Measurements from ENCODE around the gene KLK14. TPM values are rescaled to one million over a fixed set of nuclear protein-coding genes. Genes with fewer than 3 reads are reported as not detected.

Gene KLK14
- total RNA-seq, 2 experiments from 2014 or later, result 0.72 to 0.91 TPM

DNA sequence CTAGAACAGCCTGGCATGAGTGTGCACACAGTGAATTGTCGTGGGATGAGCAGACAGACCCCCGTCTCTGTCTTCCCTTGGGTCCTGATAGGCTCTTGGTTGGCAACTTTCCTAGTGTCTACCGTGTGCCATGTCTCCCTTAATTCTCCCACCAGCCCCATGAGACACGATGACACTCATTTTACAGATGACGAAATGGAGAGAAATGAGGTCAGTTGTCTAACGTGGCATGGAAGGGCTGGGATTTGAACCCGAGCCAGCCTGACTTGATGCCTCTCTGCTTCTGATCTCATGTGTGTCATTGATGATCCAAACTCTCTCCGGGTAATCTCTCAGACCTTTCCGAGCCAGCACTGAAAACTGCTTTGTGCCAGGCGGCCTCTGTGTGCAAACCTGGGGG lies 8.4 kb upstream of the KLK14 start:
- ATAC-seq (ENCODE audit: low read depth) (no peak), DNase-seq (no peak)
- no peaks in the 10 kb centered on the region for H3K36me3 Mint-ChIP-seq
- H3K27me3 Mint-ChIP-seq, result no peaks in the 10 kb centered on the region
- POLR2A ChIA-PET, result no interaction called here
- H3K4me1 Mint-ChIP-seq, result no peaks in the 10 kb centered on the region
- no peak overlapping the region for H3K27ac Mint-ChIP-seq
- H3K9me3 Mint-ChIP-seq, result no peaks in the 10 kb centered on the region
- no peak overlapping the region for H3K4me3 Mint-ChIP-seq

DNA sequence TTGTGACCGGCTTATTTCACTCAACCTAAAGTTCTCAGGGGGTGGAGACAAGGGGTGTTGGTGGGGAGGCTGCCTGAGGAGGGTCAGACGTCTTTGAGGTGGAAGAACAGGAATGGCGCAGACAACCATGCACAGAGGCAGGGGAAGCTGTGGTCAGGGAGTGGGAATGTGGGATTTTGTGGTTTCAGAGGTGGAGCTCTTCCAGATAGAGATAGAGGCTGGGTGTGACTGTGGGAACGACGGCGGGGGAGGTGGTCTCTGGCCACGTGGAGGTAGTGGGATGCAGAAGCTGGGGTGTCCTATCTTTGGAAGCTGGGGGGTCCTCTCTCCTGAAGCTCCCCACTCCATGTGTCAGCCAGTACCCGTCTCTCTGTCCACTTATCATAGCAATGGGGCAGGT lies 7.8 kb upstream of the KLK14 start:
- ATAC-seq (ENCODE audit: low read depth) (no peak), DNase-seq (no peak)
- Mint-ChIP-seq H3K36me3 (no peaks in the 10 kb centered on the region), H3K4me1 (no peaks in the 10 kb centered on the region), H3K4me3 (no peak overlapping the region), H3K9me3 (no peaks in the 10 kb centered on the region), H3K27ac (no peak overlapping the region), H3K27me3 (no peaks in the 10 kb centered on the region)
- POLR2A ChIA-PET, result no interaction called here

DNA sequence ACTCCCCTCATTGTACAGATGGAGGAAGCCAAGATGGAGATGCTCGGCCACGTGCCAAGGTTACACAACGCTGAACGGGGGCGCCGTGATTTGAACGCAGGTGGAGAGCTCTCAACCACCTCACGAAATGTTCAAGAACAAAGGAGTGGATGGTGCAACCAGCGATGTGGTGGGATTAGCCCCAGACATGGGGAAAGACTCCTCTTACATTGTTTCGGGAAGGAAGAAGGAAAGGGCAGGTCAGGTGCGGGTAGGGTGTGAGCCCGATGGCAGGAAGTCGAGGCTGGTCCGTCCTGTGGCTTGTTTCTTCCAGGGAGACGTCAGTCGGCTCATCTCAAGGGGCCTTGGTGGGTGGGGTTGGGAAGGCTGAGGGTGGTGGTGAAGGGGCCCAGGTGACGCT lies 7.1 kb upstream of the KLK14 start:
- no peak overlapping the region for H3K4me3 Mint-ChIP-seq
- H3K27me3 Mint-ChIP-seq, result no peaks in the 10 kb centered on the region
- H3K27ac Mint-ChIP-seq, result no peak overlapping the region
- H3K4me1 Mint-ChIP-seq, result no peaks in the 10 kb centered on the region
- no peaks in the 10 kb centered on the region for H3K9me3 Mint-ChIP-seq
- POLR2A ChIA-PET, result no interaction called here
- DNase-seq (no peak), ATAC-seq (ENCODE audit: low read depth) (no peak)
- H3K36me3 Mint-ChIP-seq, result no peaks in the 10 kb centered on the region

DNA sequence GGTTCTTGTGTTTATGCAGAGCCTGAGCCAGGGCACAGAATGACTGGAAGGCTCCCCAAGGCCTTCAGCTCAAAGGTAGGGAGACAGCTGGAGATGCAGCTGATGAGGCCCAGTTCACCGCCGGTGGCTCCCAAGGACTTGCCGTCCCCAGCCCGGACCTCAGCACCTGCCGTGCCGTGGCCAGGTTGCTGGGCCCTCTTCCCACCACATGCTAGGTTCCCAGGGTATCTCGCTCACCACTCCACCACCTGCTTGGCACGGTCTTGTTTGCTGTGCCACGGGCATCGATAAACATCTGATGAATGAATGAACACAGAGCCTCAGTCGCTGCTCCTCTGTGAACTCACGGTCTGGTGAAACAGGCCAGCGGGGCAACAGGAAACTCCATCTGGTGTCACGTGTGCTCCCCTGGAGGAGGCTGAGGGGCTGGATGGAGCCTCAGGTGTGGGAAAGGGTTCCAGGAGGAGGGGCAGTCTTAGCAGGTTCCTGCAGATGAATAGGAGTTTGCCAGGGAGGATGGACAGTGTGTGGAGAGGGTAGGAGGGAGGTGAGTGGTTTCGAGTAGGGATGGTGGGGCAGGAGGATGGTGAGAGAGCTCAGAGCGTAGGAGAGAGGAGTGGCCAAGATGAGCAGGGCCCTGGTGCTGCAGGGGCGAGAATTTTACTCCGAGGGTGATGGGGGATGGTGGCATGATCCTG lies 3.6 kb upstream of the KLK14 start:
- POLR2A ChIA-PET, result no interaction called here
- no peak for DNase-seq
- no peaks in the 10 kb centered on the region for H3K36me3 Mint-ChIP-seq
- no peak overlapping the region for H3K4me3 Mint-ChIP-seq
- H3K9me3 Mint-ChIP-seq, result no peaks in the 10 kb centered on the region
- peaks cover 6% of the 10 kb centered on the region for H3K27me3 Mint-ChIP-seq
- no peak overlapping the region for H3K27ac Mint-ChIP-seq
- no peak for ATAC-seq (ENCODE audit: low read depth)
- peaks cover 2% of the 10 kb centered on the region for H3K4me1 Mint-ChIP-seq

DNA sequence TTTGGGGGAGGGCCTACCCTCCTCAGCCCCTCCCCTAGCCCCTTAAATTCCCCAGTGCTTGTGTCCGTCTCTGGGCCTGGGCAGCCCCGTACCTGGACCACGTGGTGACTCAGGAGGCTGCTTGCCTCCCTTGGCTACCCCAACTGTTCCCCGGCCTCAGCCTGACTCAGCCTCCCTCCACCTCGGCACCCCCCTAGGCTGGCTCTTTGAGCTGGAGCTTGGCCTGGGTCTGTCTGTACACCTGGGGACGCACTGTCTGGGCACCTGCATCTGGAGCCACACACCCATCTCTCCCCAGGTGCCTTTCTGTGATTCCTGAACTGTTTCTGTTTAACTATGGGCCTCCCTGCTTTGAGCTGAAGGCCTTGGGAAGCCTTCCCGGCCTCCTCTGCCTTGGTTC lies 1.8 kb upstream of the KLK14 start:
- no peak for ATAC-seq (ENCODE audit: low read depth)
- no peak overlapping the region for H3K27ac Mint-ChIP-seq
- POLR2A ChIA-PET, result no interaction called here
- no peak overlapping the region for H3K4me3 Mint-ChIP-seq
- peaks cover 2% of the 10 kb centered on the region for H3K4me1 Mint-ChIP-seq
- H3K36me3 Mint-ChIP-seq, result no peaks in the 10 kb centered on the region
- no peak for DNase-seq
- H3K9me3 Mint-ChIP-seq, result no peaks in the 10 kb centered on the region
- H3K27me3 Mint-ChIP-seq, result peaks cover 6% of the 10 kb centered on the region

DNA sequence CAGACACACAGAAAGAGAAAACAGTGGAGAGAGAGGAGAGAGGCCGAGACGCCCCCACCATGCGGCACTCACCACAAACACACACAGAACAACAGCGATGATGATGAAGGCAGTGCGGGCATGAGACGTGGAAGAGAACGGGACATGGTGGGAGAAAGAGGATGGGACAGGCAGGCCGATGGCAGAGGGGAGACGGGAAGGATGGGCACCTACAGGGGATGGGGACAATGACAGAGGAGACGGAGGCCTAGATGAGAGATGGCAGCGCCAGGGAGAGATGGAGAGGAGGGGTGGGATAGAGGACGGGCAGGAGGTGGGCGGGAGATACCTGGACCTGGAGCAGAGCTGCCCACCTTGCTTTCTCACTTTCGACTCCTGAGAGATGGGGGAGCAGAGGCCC lies 1.1 kb upstream of the KLK14 start:
- POLR2A ChIA-PET, result no interaction called here
- DNase-seq, result no peak
- no peak overlapping the region for H3K27ac Mint-ChIP-seq
- peaks cover 6% of the 10 kb centered on the region for H3K27me3 Mint-ChIP-seq
- no peak overlapping the region for H3K4me3 Mint-ChIP-seq
- ATAC-seq (ENCODE audit: low read depth), result no peak
- H3K9me3 Mint-ChIP-seq, result no peaks in the 10 kb centered on the region
- peaks cover 2% of the 10 kb centered on the region for H3K4me1 Mint-ChIP-seq
- H3K36me3 Mint-ChIP-seq, result no peaks in the 10 kb centered on the region

DNA sequence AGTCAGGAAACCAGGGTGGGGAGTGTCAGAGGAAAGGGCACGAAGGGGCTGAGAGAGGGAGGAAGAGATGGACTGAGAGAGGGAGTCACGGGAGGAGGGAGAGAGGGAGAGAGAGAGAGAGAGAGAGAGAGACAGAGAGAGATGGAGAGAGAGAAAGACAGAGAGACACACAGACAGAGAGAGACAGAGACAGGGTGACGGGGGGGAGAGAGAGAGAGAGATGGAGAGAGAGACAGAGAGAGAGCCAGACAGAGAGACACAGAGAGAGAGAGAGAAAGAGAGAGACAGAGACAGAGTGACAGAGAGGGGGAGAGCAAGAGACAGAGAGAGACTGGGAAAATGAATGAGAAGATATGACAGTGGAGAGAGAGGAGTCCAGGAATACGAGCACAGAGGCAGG lies 494 bp upstream of the KLK14 start:
- POLR2A ChIA-PET, result no interaction called here
- Mint-ChIP-seq H3K4me3 (no peak overlapping the region), H3K9me3 (no peaks in the 10 kb centered on the region), H3K27me3 (peaks cover 6% of the 10 kb centered on the region), H3K27ac (no peak overlapping the region), H3K36me3 (no peaks in the 10 kb centered on the region), H3K4me1 (peaks cover 2% of the 10 kb centered on the region)
- no peak for DNase-seq
- ATAC-seq (ENCODE audit: low read depth), result no peak

DNA sequence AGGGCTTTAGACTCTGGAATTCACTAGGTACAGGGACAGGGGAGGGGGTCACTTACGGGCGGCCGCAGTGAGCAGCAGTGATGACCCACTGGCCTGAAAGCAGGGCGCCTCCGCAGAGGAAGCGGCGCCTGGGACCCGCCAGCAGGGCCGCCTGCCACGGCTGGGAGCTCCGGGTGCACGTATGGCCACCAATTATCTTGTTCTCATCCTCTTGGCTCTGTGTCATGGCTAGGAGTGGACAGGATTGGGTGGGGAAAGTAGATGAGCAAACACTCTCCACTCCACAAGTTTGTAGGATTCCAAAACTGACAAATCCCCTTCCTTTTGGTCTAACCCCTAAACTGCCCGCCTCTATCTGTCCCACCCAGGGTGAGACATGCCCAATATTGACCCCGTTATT lies 1.2 kb downstream of the KLK14 start:
- no peak for ATAC-seq (ENCODE audit: low read depth)
- Mint-ChIP-seq H3K36me3 (no peaks in the 10 kb centered on the region), H3K27me3 (peaks cover 6% of the 10 kb centered on the region), H3K4me3 (no peak overlapping the region), H3K4me1 (peaks cover 2% of the 10 kb centered on the region), H3K9me3 (no peaks in the 10 kb centered on the region), H3K27ac (no peak overlapping the region)
- POLR2A ChIA-PET, result no interaction called here
- DNase-seq, result no peak

DNA sequence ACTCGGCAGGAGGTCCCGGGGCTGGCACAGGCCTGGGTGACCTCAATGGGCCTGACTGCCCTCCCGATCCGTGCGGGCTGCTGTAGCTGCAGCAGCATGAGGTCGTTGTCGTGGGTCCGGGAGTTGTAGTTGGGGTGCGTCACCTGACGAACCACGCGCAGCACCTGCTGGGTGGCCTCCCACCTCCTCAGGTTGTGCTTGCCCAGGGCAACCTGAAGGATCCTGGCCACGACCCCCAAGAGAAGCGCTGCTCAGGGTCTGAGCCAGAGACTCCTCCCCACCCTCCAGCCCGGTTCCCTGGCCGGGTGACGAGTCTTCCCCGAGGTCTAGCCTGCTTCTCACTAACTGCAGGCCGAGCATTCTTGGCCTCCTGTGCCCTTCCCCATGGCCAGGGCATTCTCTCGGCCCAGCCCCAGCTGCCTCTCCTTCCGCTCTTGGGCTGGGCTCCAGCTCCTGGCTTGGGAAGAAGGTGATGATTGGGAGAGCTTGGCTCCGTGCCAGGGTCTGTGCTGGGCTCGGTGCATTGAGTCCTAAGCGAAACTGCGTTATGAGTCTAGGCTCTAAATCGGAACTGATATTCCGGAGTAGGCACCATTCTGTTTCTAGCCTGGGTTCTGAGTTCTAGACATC lies 3.1 kb downstream of the KLK14 start:
- POLR2A ChIA-PET, result no interaction called here
- Mint-ChIP-seq H3K27ac (no peak overlapping the region), H3K4me3 (no peak overlapping the region), H3K9me3 (no peaks in the 10 kb centered on the region), H3K27me3 (peaks cover 6% of the 10 kb centered on the region), H3K4me1 (peaks cover 2% of the 10 kb centered on the region), H3K36me3 (no peaks in the 10 kb centered on the region)
- DNase-seq (no peak), ATAC-seq (ENCODE audit: low read depth) (no peak)

DNA sequence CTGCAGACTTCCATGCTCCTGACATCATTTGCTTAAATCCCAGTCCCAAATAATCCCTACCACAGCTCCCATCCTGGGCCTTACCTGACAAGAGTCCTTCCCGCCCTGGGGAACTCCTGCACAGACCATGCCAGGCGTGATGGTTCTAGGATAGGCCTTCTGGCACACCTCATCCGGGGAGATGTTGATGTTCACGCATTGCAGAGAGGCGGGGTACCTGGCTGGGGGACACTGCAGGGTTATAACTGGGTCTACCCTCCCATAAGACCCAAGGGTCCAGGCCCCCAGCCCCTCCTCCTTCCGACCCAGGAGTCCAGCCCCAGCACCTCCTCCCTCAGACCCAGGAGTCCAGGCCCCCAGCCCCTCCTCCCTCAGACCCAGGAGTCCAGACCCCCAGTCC lies 4.0 kb downstream of the KLK14 start:
- H3K9me3 Mint-ChIP-seq, result no peaks in the 10 kb centered on the region

DNA sequence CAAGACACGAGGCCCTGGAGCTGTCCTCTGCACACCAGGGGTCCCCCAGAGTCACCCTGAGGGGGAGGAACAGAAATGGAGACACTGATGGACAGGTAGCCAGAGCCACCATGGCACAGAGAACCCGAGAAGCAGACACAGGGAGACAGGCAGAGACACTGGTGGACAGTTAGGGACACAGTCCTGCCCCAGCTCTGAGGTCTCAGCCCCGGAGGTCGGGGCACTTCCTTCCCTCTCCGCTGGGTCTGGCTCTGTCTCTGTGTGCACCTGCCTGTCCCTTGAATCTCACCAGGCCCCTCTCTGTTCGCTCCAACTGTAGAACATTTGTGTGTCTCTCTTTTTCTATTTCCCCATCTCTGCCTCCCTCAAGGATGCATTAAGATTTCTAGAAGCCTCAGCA lies 4.6 kb downstream of the KLK14 start:
- POLR2A ChIA-PET, result no interaction called here
- H3K4me1 Mint-ChIP-seq, result no peaks in the 10 kb centered on the region
- no peak for DNase-seq
- no peak overlapping the region for H3K27ac Mint-ChIP-seq
- H3K9me3 Mint-ChIP-seq, result no peaks in the 10 kb centered on the region
- H3K27me3 Mint-ChIP-seq, result peaks cover 6% of the 10 kb centered on the region
- H3K4me3 Mint-ChIP-seq, result no peak overlapping the region
- no peak for ATAC-seq (ENCODE audit: low read depth)
- no peaks in the 10 kb centered on the region for H3K36me3 Mint-ChIP-seq

More for the DNA sequence above, 4.0 kb downstream of the KLK14 start:
- Mint-ChIP-seq H3K4me3 (no peak overlapping the region), H3K27me3 (peaks cover 9% of the 10 kb centered on the region), H3K27ac (no peak overlapping the region), H3K36me3 (no peaks in the 10 kb centered on the region), H3K4me1 (peaks cover 2% of the 10 kb centered on the region)
- ATAC-seq (ENCODE audit: low read depth) (no peak), DNase-seq (no peak)
- POLR2A ChIA-PET, result no interaction called here

DNA sequence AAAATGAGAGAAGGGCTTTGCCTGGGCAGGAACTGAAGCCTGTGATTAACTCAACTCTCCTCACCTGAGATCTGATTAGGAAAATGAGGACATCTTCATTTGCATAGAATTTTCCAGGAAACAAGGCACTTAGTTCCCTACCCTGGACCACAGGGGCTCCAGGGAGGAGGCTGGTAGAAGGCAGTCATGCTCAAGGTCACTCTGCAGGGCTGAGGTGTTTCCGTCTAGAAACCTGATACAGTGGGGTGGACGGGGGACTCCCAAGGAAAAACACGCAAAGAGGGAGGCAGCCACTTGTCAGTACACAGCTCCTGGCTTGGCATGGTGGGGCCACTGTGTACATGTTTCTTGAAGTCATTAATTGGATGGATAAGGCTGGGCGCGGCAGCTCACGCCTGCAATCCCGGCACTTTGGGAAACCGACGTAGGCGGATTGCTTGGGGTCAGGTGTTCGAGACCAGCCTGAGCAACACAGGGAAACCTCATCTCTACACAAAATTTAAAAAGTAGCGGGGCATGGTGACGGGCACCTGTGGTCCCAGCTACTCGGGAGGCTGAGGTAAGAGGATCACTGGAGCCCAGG lies 6.0 kb downstream of the KLK14 start:
- ATAC-seq (ENCODE audit: low read depth), result no peak
- Mint-ChIP-seq H3K9me3 (no peaks in the 10 kb centered on the region), H3K27me3 (peaks cover 7% of the 10 kb centered on the region), H3K27ac (no peak overlapping the region), H3K36me3 (no peaks in the 10 kb centered on the region), H3K4me3 (no peak overlapping the region), H3K4me1 (no peaks in the 10 kb centered on the region)
- POLR2A ChIA-PET, result no interaction called here
- DNase-seq, result no peak

DNA sequence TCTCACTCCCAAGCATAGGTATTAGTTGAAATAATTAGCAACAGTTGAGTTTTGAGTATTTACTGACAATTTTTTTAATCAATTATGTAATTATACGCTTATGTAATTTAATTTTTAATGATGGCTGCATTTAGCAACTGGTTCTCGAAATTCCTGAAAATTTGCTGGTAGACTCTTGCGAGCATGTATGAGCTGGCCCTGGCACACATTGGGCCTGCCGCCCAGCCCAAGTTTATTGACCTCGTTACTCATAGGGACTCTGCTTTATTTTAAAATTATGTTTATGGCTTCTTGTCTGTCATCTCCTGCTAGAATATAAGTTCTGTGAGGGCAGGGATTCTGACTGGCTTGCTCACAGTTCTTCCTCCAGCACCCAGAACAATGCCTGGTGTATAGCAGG lies 6.7 kb downstream of the KLK14 start:
- H3K9me3 Mint-ChIP-seq, result no peaks in the 10 kb centered on the region
- H3K4me1 Mint-ChIP-seq, result no peaks in the 10 kb centered on the region
- peaks cover 7% of the 10 kb centered on the region for H3K27me3 Mint-ChIP-seq
- no peak overlapping the region for H3K27ac Mint-ChIP-seq
- no peak for DNase-seq
- POLR2A ChIA-PET, result no interaction called here
- no peak for ATAC-seq (ENCODE audit: low read depth)
- H3K36me3 Mint-ChIP-seq, result no peaks in the 10 kb centered on the region
- no peak overlapping the region for H3K4me3 Mint-ChIP-seq

DNA sequence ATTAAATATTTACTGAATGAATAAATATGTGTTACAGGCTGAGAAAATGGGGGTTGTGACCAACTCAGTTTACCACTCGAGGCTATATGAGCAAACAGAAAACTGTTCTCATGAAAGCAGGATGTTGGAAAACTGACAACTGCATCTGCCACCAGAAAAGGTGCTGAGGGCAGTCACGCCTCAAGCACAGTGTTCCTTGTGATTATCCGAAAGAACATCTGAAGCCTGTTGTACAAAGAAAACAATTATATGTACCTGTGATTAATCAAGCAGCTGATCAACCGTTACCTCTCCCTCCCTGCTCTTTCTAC lies 11.6 kb downstream of the KLK14 start:
- POLR2A ChIA-PET, result no interaction called here

More for the DNA sequence above, 11.6 kb downstream of the KLK14 start:
- ATAC-seq (ENCODE audit: low read depth), result no peak
- Mint-ChIP-seq H3K27ac (no peak overlapping the region), H3K4me1 (no peaks in the 10 kb centered on the region), H3K9me3 (no peaks in the 10 kb centered on the region), H3K4me3 (no peak overlapping the region), H3K36me3 (no peaks in the 10 kb centered on the region), H3K27me3 (peaks cover 22% of the 10 kb centered on the region)
- DNase-seq, result no peak

All from activated naive CD8-positive, alpha-beta T cell treated with anti-CD3 and anti-CD28 coated beads, Interleukin-2, amount 10 ng/mL, durations not matched to agents 7 days and 5 days (primary cell).